ENCODE measurements around the gene KIF3B.
"Not testable (repeated sequence)": the region's sequence is repeated elsewhere in the genome, so short reads cannot be mapped to it uniquely, and the experiment has no call there.

KIF3B gene

GRCh38 chr20:32248043-32248442, 29.4 kb upstream of the KIF3B start:
- no peak for DNase-seq (ENCODE audit: low spot score)

- DNase-seq (ENCODE audit: low spot score) = no peak
Observed at GRCh38 chr20:32249030-32249738, 28.3 kb upstream of the KIF3B start.

DNA sequence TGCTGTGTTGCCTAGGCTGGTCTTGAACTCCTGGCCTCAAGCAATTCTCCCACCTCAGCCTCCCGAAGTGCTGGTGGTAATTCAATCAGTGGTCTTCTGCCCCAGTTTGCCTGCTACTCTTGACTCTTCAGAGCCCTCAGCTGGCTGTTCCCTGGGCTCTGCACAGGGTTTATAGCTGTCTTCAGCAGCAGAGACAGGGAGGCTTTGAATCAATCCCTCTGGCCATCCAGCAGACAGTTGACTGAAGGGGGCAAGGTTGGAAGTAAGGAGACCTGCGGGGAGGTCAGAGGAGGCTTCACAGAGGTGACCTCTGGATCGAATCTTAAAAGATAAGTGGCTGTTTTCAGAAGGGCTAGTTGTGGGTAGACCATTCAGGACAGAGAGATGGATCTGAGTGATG, 26.0 kb upstream of the KIF3B start:
- no peak for DNase-seq (ENCODE audit: low spot score)

GRCh38 chr20:32252189-32252588, 25.3 kb upstream of the KIF3B start:
- no peak for DNase-seq (ENCODE audit: low spot score)

- not testable (repeated sequence) for DNase-seq (ENCODE audit: low spot score)
Observed at GRCh38 chr20:32260973-32261372, 16.5 kb upstream of the KIF3B start.

DNA sequence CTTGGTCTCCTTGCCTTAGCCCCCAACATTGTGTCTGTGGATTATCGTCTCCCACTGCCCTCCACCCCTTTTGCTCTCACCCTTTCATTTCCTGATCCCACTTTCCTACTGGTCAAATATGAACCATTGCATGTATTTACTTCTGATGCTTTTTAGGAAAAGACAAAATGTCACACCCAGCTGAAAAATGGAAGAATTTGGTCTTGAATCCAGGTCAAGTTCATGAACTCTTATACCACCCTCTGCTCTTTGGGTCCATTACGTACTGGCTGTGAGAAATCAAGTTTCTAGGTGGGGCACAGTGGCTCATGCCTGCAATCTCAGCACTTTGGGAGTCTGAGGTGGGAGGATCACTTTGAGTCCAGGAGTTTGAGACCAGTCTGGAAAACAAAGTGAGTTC, 15.8 kb upstream of the KIF3B start:
- no peak for DNase-seq (ENCODE audit: low spot score)

DNA sequence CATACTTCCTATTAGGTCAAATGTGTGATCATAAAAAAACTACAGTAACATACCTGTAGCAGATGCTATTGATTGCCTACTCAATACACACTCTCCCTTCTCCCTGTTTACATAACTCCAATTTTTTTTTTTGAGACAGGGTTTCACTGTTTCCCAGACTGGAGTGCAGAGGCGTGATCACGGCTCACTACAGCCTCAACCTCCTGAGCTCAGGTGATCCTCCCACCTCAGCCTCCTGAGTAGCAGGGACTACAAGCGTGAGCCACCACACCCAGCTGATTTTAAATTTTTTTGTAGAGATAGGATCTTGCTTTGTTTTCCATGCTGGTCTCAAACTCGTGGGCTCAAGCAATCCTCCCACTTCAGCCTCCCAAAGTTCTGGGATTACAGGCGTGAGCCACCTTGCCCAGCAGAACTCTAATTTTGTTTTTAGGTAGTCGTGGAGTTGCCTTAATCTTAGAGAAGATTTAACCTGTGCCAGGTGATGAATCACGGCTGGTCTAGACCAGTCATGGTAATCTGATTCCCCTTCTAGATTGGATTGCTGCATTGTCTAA, 14.0 kb upstream of the KIF3B start:
- DNase-seq (ENCODE audit: low spot score) = no peak

DNA sequence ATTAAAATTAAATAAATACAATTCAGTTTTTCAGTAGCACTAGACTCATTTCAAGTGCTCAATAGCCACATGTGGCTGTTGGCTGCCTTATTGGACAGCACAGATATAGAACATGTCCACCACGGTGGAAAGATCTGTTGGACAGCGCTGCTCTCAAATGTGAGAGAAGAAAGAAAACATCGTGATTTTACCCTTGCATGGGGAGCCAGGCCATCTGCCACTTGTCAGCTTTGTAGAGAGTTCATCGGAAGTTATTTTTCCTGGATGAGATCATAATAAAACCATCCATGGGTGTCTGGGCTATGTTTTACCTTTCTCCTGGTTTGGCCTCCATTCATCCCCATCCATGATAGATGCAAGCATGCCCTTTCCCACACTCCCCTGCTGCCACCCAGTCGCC, 5.8 kb upstream of the KIF3B start:
- no peak for DNase-seq (ENCODE audit: low spot score)

GRCh38 chr20:32274359-32274758, 3.1 kb upstream of the KIF3B start:
- no peak for DNase-seq (ENCODE audit: low spot score)

DNA sequence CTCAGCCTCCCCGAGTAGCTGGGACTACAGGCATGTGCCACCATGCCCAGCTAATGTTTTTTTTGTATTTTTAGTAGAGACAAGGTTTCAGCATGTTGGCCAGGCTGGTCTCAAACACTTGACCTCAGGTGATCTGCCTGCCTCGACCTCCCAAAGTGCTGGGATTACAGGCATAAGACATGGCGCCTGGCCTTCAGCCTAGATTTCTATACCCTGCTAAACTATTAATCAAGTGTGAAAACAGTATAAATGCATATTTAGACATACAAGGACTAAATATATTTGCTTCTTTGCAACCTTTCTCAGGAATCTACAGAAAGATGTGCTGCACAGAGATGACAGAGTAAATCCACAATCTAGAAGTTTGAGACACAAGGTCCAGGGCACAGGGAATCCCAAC, 2.3 kb upstream of the KIF3B start:
- DNase-seq (ENCODE audit: low spot score) = not testable (repeated sequence)

GRCh38 chr20:32278199-32278643, 770 bp downstream of the KIF3B start:
- no peak for DNase-seq (ENCODE audit: low spot score)

DNA sequence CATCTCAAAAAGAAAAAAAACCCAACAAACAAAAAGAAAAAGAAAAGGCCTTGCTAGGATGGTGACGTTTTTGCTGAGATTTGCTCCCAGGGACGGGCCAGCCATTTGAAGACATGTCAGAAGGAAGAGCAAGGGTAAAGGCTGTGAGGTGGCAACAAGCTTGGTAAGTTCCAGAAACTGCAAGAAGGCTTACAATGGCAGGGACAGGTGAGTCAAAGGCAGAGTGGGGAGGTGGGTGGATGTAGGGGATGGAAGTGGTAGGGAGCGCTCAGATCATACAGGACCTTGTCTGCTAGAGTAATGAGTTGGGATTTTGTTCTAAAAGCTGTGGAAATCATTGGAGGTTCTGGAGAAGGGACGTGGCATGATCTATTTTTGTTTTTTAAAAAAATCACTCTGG, 4.3 kb downstream of the KIF3B start:
- DNase-seq (ENCODE audit: low spot score) = no peak

DNA sequence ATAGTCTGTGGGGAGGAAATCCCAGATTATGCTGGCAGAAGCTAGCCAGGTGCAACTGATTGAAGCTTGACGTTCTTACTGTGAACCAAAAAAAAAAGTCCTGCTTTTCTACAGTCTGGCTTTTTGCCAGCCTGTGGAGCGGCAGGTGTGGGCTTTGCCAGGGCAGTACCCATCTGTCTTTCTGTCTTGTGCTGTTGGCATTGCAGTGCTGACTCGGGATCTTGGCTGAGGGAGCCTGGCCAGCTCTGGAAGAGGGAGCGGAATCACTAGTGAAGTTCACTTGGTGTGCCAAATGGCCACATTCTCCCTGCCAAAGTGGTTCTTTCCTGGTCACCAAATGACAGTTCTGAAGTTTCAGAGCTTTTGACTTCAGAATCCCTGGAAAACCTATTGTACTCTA, 5.0 kb downstream of the KIF3B start:
- DNase-seq (ENCODE audit: low spot score) = no peak

DNA sequence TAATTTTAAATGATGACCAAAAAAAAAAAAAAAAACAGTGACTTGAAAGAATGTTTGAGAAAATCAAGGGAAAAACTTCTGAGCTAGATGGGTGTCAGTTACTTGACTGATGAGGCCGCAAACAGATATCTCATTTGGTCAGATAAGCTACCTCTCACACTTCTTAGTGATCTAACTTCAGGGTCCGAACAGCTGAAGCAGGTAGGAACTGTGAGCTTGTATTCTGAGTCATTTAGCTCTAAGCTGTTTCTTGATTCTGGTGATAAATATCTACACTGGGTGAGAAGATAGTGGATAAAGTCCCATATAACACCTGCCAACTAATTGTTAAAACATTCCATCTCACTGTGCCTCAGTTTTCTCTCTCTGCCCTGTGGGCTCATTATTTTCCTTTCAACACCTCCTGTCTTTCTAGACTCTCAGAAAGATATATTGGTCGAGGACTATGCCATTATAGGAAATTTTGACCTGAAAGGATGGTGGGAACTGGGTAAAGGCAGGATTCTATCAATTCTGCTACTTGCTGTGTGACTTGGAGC, 7.7 kb downstream of the KIF3B start:
- DNase-seq (ENCODE audit: low spot score) = no peak

DNA sequence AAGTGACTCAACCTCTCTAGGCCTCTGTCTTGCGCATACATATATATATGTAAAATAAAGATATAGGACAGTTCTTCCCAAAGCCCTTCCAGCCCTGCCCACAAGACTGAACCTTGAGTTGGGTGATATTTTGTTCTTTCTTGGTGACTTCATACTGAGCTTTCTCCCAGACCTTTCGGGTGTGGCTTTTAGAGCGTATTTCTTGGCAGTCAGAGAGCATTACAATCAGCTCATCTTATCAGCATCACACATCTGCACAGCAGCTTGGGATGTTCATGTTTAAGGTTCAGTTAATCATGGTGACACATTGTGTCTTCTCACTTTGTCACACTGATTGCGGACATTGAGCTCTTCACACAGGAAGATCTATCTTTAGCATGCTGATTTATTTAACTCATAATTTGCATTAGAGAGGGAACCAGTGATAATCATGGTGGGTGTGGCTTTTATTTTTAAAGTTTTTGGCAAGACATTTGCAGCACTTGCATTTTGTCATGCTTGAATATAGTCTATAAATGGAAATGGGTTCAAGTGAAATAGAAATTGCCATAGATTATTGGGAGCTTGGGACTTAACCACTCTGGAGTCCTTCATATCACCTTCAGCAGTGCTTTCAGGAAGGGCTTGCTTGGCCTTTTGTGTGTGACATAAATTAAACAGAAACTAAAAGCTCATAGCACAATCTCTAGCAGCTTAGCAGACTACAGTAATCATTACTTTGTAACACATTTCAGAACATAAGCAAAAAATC, 8.3 kb downstream of the KIF3B start:
- peak; percentile 39 for DNase-seq (ENCODE audit: low spot score)

DNA sequence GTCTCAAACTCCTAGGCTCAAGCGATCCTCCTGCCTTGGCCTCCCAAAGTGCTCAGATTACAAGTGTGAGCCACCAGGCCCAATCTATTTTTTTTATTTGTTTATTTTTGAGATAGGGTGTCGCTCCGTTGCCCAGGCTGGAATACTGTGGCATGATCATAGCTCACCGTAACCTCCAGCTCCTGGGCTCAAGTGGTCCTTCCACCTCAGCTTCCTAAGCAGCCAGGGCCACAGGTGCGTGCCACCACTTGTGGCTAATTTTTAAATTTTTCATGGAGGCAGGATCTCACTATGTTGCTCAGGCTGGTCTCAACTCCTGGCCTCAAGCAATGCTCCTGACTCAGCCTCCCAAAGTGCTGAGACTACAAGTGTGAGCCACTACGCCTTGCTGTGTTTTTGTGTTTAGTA, 9.8 kb downstream of the KIF3B start:
- no peak for DNase-seq (ENCODE audit: low spot score)

- no peak for DNase-seq (ENCODE audit: low spot score)
Observed at GRCh38 chr20:32288225-32288849, 10.9 kb downstream of the KIF3B start.

GRCh38 chr20:32289299-32289660, 11.8 kb downstream of the KIF3B start:
- not testable (repeated sequence) for DNase-seq (ENCODE audit: low spot score)

DNA sequence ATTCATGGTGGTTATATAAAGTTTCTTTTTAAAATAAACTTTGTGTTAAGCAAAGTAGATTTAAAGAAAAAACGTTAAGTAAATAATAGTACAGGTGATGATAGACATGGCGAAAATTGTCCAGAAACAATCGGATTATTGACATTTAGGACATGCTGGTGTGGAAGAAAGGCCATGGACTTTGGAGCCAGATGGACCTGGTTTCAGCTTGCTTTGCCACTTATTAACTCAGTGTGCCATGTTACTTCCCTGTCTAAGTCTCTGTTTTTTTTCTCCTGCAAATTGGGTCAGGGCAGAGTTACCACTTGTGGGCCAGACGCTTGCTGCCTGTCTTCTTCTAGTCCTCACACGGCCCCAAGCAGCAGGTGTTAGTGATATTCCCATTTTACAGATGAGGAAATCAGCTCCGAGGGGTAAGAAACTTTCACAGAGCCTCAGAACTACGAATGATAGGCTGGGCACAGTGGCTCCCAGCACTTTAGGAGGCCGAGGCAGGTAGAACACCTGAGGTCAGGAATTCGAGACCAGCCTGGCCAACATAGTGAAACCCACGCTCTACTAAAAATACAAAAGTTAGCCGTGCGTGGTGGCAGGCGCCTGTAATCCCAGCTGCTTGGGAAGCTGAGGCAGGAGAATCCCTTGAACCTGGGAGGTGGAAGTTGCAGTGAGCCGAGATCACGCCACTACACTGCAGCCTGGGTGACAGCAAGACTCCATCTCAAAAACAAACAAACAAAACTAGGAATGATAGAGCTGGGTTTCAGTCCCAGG, 12.4 kb downstream of the KIF3B start:
- DNase-seq (ENCODE audit: low spot score) = no peak

DNA sequence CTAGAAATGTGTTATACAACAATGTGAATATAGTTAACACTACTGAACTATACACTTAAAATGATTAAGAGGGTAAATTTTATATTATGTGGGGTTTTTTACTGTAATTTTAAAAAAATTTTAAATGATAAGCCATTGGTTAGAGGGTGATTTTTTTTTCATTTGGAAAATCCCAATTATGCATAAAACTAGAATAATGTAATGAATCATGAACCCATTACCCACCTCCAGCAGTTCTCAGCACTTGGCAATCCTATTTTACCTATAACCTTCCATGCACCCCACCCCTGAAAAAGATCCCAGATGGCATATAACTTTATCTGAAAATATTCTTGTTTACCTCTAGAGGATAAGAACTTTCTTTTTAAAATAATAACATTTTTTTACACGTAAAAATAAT, 13.7 kb downstream of the KIF3B start:
- DNase-seq (ENCODE audit: low spot score) = no peak

DNA sequence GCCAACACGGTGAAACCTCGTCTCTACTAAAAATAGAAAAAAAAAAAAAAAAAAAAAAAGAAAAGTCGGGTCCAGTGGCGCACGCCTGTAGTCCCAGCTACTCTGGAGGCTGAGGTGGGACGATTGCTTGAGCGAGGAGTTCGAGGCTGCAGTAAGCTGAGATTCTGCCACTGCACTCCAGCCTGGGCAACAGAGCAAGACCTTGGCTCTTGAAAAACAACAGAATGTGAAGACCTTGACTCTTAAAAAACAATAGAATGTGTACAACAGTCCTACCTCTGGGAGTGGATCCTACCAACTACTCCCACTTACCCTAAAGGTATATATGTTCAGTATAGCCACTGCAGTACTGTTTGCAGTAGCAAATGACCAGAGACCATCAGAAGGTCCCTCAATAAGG, 15.1 kb downstream of the KIF3B start:
- no peak for DNase-seq (ENCODE audit: low spot score)

DNA sequence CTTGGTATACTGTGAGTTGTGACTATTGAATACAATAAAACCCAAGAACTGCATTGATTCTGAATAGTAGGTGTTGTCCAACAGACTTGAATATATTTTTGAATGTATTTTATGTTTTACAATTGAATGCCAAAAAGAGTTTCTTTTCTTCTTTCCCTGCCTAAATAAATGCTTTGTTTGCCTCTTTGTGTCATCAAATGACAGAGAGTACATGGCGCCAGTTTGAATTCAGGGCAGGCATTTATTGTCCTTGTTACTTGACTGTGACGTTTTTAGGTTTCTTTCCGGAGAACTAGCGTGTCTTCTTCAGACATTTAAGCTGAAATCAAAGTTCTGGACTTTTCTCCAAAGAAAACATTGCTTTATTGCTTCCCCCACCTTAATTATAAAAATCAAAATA, 16.6 kb downstream of the KIF3B start:
- DNase-seq (ENCODE audit: low spot score) = no peak

All from hematopoietic multipotent progenitor cell treated with erythropoietin and hydrocortisone succinate and interleukin-3 and kit ligand, for 17 days (in vitro differentiated cells).